ENCODE measurements around the gene NOC4L. TPM values are rescaled to one million over a fixed set of nuclear protein-coding genes. Genes with fewer than 3 reads are reported as not detected.

The NOC4L gene
- polyA plus RNA-seq, 1 donor (not counting 4 experiments of a cell fraction or from before 2014, with no cell fraction given), result 3.7 TPM

- TF ChIP-seq EZH2 (IDR thresholded peaks at IDR 0.05; ENCODE audit: low read length) (no peak), CTCF (optimal IDR thresholded peaks at IDR 0.05 in 1 of 3, IDR thresholded peaks at IDR 0.05 in 1 of 3, conservative IDR thresholded peaks at IDR 0.05 in 1 of 3; ENCODE audit: extremely low read depth in 1 of 3, insufficient read depth in 2 of 3, low read length in 3 of 3) (no peak)
- Histone ChIP-seq H3K36me3 (ENCODE audit: control insufficient read depth in 2 of 2, extremely low read depth in 1 of 2, insufficient read depth in 2 of 2, low read length in 2 of 2) (no peaks in the 10 kb centered on the region), H3K4me2 (ENCODE audit: control insufficient read depth, extremely low read depth, insufficient read depth, low read depth, low read length) (no peak overlapping the region), H3K27ac (ENCODE audit: control insufficient read depth, insufficient read depth, low read length) (no peak overlapping the region), H4K20me1 (ENCODE audit: control insufficient read depth, extremely low read depth, insufficient read depth, low read length) (peaks cover 2% of the 10 kb centered on the region), H3K27me3 (ENCODE audit: control insufficient read depth, extremely low read depth, insufficient read depth, low read length) (peaks cover 42% of the 10 kb centered on the region), H3K4me3 (ENCODE audit: control insufficient read depth in 2 of 3, extremely low read depth in 1 of 3, insufficient read depth in 2 of 3, low read depth in 1 of 3, low read length in 3 of 3) (no peak overlapping the region), H2AFZ (ENCODE audit: control insufficient read depth, low read length) (no peak overlapping the region), H3K79me2 (ENCODE audit: control insufficient read depth, insufficient read depth, low read length) (no peaks in the 10 kb centered on the region), H3K9me3 (ENCODE audit: control insufficient read depth, low read depth, low read length) (no peaks in the 10 kb centered on the region), H3K4me1 (ENCODE audit: control insufficient read depth, extremely low read depth, insufficient read depth, low read length) (no peaks in the 10 kb centered on the region), H3K9ac (ENCODE audit: control insufficient read depth, extremely low read depth, insufficient read depth, low read length) (no peak overlapping the region), H3K9me1 (ENCODE audit: control insufficient read depth, extremely low read depth, insufficient read depth, low read length) (no peaks in the 10 kb centered on the region)
- dilution Hi-C loops (cut with MboI; ENCODE audit: extremely low pct_ligation_motif_present, low sequenced_read_pairs), result no loop called here
- DNase-seq (ENCODE audit: low read depth, low spot score) (no peak), FAIRE-seq (no peak)
Measured at GRCh38 chr12:132174015-132174838, 30.0 kb downstream of the NOC4L start.

GRCh38 chr12:132174839-132175490 is 30.7 kb downstream of the NOC4L start:
- Histone ChIP-seq H2AFZ (ENCODE audit: control insufficient read depth, low read length) (no peak overlapping the region), H4K20me1 (ENCODE audit: control insufficient read depth, extremely low read depth, insufficient read depth, low read length) (peaks cover 2% of the 10 kb centered on the region), H3K27me3 (ENCODE audit: control insufficient read depth, extremely low read depth, insufficient read depth, low read length) (peaks cover 48% of the 10 kb centered on the region), H3K9me1 (ENCODE audit: control insufficient read depth, extremely low read depth, insufficient read depth, low read length) (no peaks in the 10 kb centered on the region), H3K9ac (ENCODE audit: control insufficient read depth, extremely low read depth, insufficient read depth, low read length) (no peak overlapping the region), H3K79me2 (ENCODE audit: control insufficient read depth, insufficient read depth, low read length) (no peaks in the 10 kb centered on the region), H3K4me2 (ENCODE audit: control insufficient read depth, extremely low read depth, insufficient read depth, low read depth, low read length) (no peak overlapping the region), H3K9me3 (ENCODE audit: control insufficient read depth, low read depth, low read length) (no peaks in the 10 kb centered on the region), H3K4me1 (ENCODE audit: control insufficient read depth, extremely low read depth, insufficient read depth, low read length) (no peaks in the 10 kb centered on the region), H3K4me3 (ENCODE audit: control insufficient read depth in 2 of 3, extremely low read depth in 1 of 3, insufficient read depth in 2 of 3, low read depth in 1 of 3, low read length in 3 of 3) (no peak overlapping the region), H3K36me3 (ENCODE audit: control insufficient read depth in 2 of 2, extremely low read depth in 1 of 2, insufficient read depth in 2 of 2, low read length in 2 of 2) (no peaks in the 10 kb centered on the region), H3K27ac (ENCODE audit: control insufficient read depth, insufficient read depth, low read length) (no peak overlapping the region)
- DNase-seq (ENCODE audit: low read depth, low spot score), result no peak
- dilution Hi-C loops (cut with MboI; ENCODE audit: extremely low pct_ligation_motif_present, low sequenced_read_pairs), result no loop called here
- TF ChIP-seq EZH2 (IDR thresholded peaks at IDR 0.05; ENCODE audit: low read length) (no peak), CTCF (optimal IDR thresholded peaks at IDR 0.05 in 1 of 3, IDR thresholded peaks at IDR 0.05 in 1 of 3, conservative IDR thresholded peaks at IDR 0.05 in 1 of 3; ENCODE audit: extremely low read depth in 1 of 3, insufficient read depth in 2 of 3, low read length in 3 of 3) (no peak)
- FAIRE-seq, result no peak

All from keratinocyte (primary cell).